ENCODE data around the gene CSRP1. TPM values are rescaled to one million over a fixed set of nuclear protein-coding genes. Genes with fewer than 3 reads are reported as not detected.

Gene CSRP1
- total and polyA plus RNA-seq, 2 donors (not counting 1 experiment from before 2014, with no cell fraction given): 23.8 to 36.7 TPM

DNA sequence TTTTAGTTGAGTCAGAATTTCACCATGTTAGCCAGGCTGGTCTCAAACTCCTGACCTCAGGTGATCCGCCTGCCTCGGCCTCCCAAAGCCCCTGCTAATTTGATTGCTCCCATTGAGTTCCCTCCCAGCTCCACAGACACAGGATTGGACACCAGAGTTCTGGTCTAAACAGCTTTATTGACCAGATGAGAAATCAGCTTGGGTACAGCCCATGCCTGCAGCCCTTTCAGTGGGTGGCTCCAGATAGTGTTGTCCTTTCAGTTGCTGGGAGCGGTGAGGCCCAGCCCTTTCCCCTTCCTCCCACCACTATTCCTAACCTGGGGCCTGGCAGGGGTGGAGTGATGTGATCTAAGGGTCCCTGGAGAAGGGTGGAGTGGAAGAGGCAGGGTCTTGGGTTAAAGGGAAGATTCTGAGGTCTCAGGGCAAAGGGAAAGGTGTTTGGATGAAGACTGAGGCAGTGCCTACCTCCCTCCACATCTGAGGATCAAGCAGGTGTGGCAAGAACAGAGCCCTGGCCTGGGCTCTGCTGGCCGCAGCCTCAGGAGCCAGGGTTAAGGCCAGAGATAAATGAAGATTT is 23.5 kb downstream of the CSRP1 start:
- no peak overlapping the region for H3K4me2 ChIP-seq (replicated peaks; ENCODE audit: low read depth, low read length, poor library complexity, severe bottlenecking)
- DNase-seq (no peak), ATAC-seq (ENCODE audit: low read depth) (no peak)
- peaks cover 0 to 13% (median 0%) of the 10 kb centered on the region in 4 experiments for H3K27me3 ChIP-seq (replicated peaks in 1 of 4; ENCODE audit: control extremely low read depth in 1 of 4, control insufficient read depth in 3 of 4, insufficient read depth in 4 of 4, low read length in 3 of 4)
- 96% methylated on average over 2 of the region's 4 CpGs for WGBS (ENCODE audit: insufficient coverage)
- Mint-ChIP-seq H3K27me3 (no peaks in the 10 kb centered on the region), H3K9me3 (ENCODE audit: insufficient read depth) (no peaks in the 10 kb centered on the region), H3K4me1 (peaks cover 26% of the 10 kb centered on the region), H3K27ac (no peak overlapping the region), H3K4me3 (no peak overlapping the region)
- no peak overlapping the region for H3K27ac ChIP-seq (ENCODE audit: low read length in 2 of 2)
- no peak overlapping the region for H3K4me3 ChIP-seq (ENCODE audit: control extremely low read depth in 1 of 5, extremely low read depth in 1 of 5, insufficient read depth in 1 of 5, low read depth in 2 of 5, low read length in 4 of 5)
- intact Hi-C loops (cut with micrococcal nuclease): loop anchor here (5.0 kb wide), 1 partner anchor 36 kb away; no protein-coding TSS in a partner anchor
- peaks cover 14 to 25% of the 10 kb centered on the region in 2 donors for H3K4me1 ChIP-seq (ENCODE audit: control insufficient read depth in 2 of 2, insufficient read depth in 2 of 2, low read length in 2 of 2)
- H3K79me2 ChIP-seq (ENCODE audit: control insufficient read depth, insufficient read depth, low read length): no peaks in the 10 kb centered on the region
- POLR2A ChIA-PET: no interaction called here
- TF ChIP-seq EZH2 (IDR thresholded peaks at IDR 0.05; ENCODE audit: borderline replicate concordance, insufficient read depth, low read depth, low read length, poor library complexity, severe bottlenecking): no peak
- TF ChIP-seq, protein P1, sequence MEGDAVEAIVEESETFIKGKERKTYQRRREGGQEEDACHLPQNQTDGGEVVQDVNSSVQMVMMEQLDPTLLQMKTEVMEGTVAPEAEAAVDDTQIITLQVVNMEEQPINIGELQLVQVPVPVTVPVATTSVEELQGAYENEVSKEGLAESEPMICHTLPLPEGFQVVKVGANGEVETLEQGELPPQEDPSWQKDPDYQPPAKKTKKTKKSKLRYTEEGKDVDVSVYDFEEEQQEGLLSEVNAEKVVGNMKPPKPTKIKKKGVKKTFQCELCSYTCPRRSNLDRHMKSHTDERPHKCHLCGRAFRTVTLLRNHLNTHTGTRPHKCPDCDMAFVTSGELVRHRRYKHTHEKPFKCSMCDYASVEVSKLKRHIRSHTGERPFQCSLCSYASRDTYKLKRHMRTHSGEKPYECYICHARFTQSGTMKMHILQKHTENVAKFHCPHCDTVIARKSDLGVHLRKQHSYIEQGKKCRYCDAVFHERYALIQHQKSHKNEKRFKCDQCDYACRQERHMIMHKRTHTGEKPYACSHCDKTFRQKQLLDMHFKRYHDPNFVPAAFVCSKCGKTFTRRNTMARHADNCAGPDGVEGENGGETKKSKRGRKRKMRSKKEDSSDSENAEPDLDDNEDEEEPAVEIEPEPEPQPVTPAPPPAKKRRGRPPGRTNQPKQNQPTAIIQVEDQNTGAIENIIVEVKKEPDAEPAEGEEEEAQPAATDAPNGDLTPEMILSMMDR (IDR thresholded peaks at IDR 0.05): no peak
- no peaks in the 10 kb centered on the region for H4K20me1 ChIP-seq (ENCODE audit: control insufficient read depth, insufficient read depth, low read length, poor library complexity, severe bottlenecking)
- no peaks in the 10 kb centered on the region for H3K9me3 ChIP-seq (ENCODE audit: control extremely low read depth in 1 of 3, control insufficient read depth in 2 of 3, insufficient read depth in 1 of 3, low read length in 2 of 3)
- peaks cover 0 to 8% of the 10 kb centered on the region in 2 experiments for H3K36me3 ChIP-seq (replicated peaks in 1 of 2; ENCODE audit: control extremely low read depth in 1 of 2, control insufficient read depth in 1 of 2, extremely low read depth in 1 of 2, insufficient read depth in 2 of 2, low read length in 1 of 2)
- CTCF ChIA-PET: interaction anchor here (0.6 to 10.2 kb wide), 11 partner anchors 13 to 273 kb away, joined by 3 to 407 read pairs (median 9); partner anchors contain the start of gene CSRP1
- no peak overlapping the region for H3K9ac ChIP-seq (ENCODE audit: low read length)
- H2AFZ ChIP-seq (ENCODE audit: insufficient read depth, low read depth, low read length, poor library complexity, severe bottlenecking): no peak overlapping the region

DNA sequence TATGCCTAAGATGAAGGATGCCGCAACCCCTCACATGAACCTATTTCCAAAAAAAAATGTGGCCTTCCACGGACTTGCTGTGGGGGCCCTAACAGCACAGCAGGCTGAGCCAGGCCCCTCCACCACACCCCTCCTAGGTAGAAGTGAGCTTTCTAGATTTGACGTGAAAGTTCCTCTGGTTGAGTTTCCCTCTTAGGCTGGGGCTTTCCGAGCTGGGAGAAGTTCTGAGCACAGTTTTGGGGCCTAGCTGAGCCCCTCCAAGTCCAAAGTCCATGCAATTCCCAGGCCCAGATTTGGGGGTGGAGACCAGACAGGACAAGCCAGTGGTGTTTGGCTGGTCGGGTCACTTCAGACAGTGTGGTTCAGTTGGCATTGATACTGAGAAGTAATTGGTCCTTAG is 24.2 kb downstream of the CSRP1 start:
- no peak overlapping the region for H3K27ac ChIP-seq (ENCODE audit: low read length in 2 of 2)
- H3K79me2 ChIP-seq (ENCODE audit: control insufficient read depth, insufficient read depth, low read length): no peaks in the 10 kb centered on the region
- ChIA-PET CTCF (interaction anchor here (0.6 to 10.2 kb wide), 21 partner anchors 8 to 1108 kb away, joined by 3 to 407 read pairs (median 7); partner anchors contain the start of gene CSRP1), POLR2A (interaction anchor here (1.4 kb wide), 1 partner anchor 30 kb away, joined by 3 read pairs; no protein-coding TSS in a partner anchor)
- ATAC-seq (ENCODE audit: low read depth) (no peak), DNase-seq (peak; percentile 13)
- Mint-ChIP-seq H3K27ac (peak overlapping the region; percentile 63), H3K9me3 (ENCODE audit: insufficient read depth) (no peaks in the 10 kb centered on the region), H3K27me3 (no peaks in the 10 kb centered on the region), H3K4me3 (no peak overlapping the region), H3K4me1 (peaks cover 26% of the 10 kb centered on the region)
- H3K36me3 ChIP-seq (replicated peaks in 1 of 2; ENCODE audit: control extremely low read depth in 1 of 2, control insufficient read depth in 1 of 2, extremely low read depth in 1 of 2, insufficient read depth in 2 of 2, low read length in 1 of 2): peaks cover 0 to 7% of the 10 kb centered on the region in 2 experiments
- H3K9ac ChIP-seq (ENCODE audit: low read length): no peak overlapping the region
- H3K4me2 ChIP-seq (replicated peaks; ENCODE audit: low read depth, low read length, poor library complexity, severe bottlenecking): no peak overlapping the region
- no peak for TF ChIP-seq EZH2 (IDR thresholded peaks at IDR 0.05; ENCODE audit: borderline replicate concordance, insufficient read depth, low read depth, low read length, poor library complexity, severe bottlenecking)
- TF ChIP-seq, protein P1 (IDR thresholded peaks at IDR 0.05): no peak
- peaks cover 14 to 25% of the 10 kb centered on the region in 2 donors for H3K4me1 ChIP-seq (ENCODE audit: control insufficient read depth in 2 of 2, insufficient read depth in 2 of 2, low read length in 2 of 2)
- H3K9me3 ChIP-seq (ENCODE audit: control extremely low read depth in 1 of 3, control insufficient read depth in 2 of 3, insufficient read depth in 1 of 3, low read length in 2 of 3): no peaks in the 10 kb centered on the region
- no peak overlapping the region for H3K4me3 ChIP-seq (ENCODE audit: control extremely low read depth in 1 of 5, extremely low read depth in 1 of 5, insufficient read depth in 1 of 5, low read depth in 2 of 5, low read length in 4 of 5)
- H3K27me3 ChIP-seq (replicated peaks in 1 of 4; ENCODE audit: control extremely low read depth in 1 of 4, control insufficient read depth in 3 of 4, insufficient read depth in 4 of 4, low read length in 3 of 4): peaks cover 0 to 13% (median 0%) of the 10 kb centered on the region in 4 experiments
- 71% methylated on average over 3 of the region's 5 CpGs for WGBS (ENCODE audit: insufficient coverage)
- H4K20me1 ChIP-seq (ENCODE audit: control insufficient read depth, insufficient read depth, low read length, poor library complexity, severe bottlenecking): no peaks in the 10 kb centered on the region
- no peak overlapping the region for H2AFZ ChIP-seq (ENCODE audit: insufficient read depth, low read depth, low read length, poor library complexity, severe bottlenecking)
- intact Hi-C loops (cut with micrococcal nuclease): loop anchor here (1.0 to 5.0 kb wide), 3 partner anchors 24 to 35 kb away; no protein-coding TSS in a partner anchor
